HG03045 (cell line): Measurements from ENCODE around the gene TRIAP1.
"Not testable (repeated sequence)": the region's sequence is repeated elsewhere in the genome, so short reads cannot be mapped to it uniquely, and the experiment has no call there.

Experiments used
- ATAC-seq: cut with Tn5 transposase; IDR thresholded peaks from one replicate; pipeline ENCODE4 v1.9.1; 2021; ENCODE audit warnings: mild to moderate bottlenecking, moderate library complexity; ENCODE audit not compliant: unreplicated experiment

TRIAP1 gene

DNA sequence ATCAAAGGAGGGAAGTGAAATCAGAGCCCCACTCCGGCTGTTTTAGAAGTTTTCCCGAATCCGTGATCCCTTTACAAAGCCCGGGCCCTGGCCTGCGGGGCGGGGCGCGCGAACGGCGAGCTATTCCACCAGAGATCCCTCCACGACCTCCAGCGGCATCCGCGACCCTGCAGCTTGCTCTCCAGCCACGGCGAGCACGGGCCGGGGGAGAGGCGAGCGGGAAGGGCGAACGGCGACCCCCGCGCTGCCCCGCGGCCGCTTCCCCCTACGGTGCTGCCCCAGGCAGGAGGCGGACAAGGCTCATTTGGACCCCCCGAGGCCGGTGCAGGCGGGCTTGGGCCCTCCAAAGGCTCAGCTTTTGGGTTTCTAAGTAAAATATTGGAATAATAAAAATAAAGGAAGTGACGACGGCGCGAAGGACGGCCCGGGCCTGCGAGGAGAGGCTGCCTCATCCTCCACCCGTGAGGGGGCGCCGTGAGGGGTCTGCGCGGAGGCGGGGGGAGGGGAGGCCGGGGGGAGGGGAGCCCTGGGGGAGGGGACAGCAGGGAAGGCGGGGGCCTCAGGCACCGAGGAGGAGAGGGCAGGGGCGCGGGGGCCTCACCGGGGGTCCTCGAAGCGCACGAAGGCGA lies 22.8 kb upstream of the TRIAP1 start:
- ATAC-seq: peak; percentile 27

DNA sequence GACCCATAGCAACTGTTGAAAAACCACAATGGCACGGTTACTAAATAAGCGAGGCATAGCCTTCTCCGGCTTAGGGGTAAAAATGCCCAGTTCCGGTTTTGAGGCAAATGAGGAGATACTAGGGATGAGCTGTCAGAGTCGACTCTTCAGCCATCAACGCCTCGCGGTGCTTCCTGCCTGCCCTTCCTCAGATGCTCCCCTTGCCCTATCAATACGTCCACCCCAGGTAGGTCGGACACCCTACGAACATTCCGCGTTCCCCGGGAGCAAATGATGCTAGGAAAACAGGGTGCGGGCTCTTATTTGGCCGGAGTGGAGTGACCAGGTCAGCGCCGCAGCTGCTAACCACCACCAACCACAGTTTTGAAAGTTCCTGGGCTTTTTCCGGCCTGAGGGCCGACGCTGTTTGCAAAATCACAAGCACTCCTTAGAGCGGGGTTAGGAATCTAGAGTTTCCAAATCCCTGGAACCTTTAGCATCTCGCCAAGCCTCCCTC lies 22.2 kb upstream of the TRIAP1 start:
- ATAC-seq: no peak

DNA sequence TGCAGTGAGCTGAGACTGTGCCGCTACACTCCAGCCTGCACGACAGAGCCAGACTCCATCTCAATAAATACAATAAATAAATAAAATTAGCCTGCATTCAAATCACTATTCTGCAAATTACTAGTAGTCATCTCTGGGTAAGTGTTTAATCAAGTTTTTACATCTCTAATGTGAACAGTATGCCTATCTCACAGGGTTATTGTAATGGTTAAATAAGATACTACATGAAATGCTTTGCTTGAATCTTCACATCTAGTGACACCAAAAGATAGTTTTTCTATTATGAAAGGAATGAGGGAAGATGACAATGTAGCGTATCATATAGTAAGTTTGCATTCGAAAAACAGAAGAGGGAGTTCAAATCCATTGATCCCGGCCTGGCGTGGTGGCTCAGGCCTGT lies 21.3 kb upstream of the TRIAP1 start:
- ATAC-seq: no peak

DNA sequence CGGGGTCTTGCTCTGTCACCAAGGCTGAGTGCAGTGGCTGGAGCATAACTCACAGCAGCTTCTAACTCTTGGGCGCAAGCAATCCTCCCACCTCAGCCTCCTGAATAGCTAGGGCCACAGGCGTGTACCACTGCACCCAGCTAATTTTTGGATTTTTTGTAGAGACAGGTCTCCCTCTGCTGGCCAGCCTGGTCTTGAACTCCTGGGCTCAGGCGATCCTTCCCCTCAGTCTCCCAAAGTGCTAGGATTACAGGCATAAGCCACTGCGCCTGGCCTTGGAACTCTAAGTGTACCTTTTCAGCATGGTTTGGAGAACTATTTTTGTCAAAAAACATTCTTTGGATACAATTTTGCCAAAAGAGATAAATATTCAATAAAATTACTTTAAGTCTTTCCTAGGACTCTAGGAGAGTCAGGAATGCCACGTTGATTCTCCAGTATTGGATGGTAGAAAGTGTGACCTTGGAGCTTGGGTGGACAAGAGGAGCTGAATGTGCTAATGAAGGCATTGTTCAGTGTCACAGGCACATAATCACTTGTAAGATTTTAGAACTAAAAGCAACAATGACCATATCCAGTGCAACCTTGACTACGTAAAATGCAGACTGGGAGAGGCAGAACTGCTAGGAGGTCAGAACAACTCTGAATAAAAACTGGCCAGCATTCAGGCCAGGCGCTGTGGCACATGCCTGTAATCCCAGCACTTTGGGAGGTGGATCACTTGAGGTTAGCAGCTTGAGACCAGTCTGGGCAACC lies 20.6 kb upstream of the TRIAP1 start:
- ATAC-seq: no peak

DNA sequence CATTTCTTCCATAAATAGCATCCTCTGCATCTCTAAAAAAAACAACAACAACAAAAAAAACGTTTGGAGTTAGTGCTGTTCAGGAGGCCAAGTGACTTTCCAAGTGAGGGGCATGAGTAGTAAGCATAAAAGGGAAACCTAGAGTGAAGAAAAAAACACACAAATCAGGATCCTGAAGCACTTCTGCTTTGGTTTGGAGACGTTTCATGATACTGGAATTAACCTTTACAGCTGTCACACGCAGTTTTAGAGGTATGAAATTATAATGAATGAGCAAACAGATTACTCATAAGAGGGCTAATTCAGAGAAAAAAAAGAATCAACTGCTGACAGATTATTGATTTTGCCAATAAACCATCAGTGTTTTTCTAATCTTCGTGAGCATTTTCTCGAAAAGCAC lies 19.6 kb upstream of the TRIAP1 start:
- ATAC-seq: no peak

DNA sequence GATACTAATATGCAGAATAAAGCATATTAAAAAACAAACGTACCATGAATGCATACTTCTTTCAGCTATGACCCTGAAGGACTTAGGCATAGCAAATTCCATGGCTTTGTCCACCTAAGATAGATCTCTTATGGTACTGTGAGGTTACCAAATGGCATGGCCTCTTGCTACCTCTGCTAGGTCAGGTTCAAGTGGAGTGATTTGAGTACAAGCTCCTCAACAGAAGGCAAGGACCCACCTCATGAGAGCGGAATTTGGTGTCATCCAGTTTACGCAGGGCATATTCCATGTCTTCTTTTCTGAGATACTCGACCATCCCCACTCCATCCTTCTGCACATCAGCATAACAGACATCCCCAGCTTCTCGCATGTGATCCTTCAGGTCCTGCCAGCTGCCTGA lies 17.5 kb upstream of the TRIAP1 start:
- ATAC-seq: no peak

DNA sequence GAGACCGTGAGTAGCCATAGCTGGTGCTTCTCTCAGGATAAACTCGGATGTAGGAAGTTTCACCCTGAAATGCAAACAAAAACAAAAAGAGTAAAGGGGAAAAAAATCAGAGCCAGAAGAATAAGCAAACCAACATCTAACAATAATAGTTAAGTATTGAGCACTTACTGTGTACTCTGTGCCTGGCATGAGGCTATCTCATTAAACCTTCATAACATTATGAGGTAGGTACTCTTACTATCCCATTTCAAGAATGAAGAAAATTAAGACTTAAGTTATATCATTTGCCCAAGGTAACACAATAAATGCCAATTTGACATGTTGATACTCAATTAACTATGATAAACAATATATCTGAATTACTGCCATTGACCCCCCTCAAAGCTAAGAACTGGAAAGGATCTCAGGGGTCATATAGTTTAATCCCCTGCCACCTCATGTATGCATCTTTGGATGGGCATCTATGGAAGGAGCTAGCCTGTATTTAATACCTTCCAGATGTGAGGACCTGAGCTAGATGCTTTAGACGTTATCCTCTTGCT lies 16.0 kb upstream of the TRIAP1 start:
- ATAC-seq: no peak

DNA sequence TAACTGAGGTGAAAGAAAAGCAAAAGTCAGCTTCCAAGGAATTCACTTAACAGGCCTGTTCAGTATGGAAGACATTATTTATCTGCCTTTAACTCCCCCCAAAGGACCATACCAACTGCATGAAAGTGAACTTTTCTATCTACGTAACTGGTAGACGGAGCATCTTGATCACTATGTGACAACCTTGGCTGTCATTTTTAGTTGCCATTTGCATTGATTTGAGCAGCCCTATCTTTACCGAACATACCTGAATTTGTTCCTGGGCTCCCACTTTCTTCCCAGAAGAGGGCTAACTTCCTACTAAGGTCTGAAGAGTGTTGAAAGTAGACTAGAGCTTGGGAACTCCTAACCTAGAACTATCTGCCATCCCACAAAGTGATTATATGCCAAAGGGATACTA lies 14.0 kb upstream of the TRIAP1 start:
- no peak for ATAC-seq

DNA sequence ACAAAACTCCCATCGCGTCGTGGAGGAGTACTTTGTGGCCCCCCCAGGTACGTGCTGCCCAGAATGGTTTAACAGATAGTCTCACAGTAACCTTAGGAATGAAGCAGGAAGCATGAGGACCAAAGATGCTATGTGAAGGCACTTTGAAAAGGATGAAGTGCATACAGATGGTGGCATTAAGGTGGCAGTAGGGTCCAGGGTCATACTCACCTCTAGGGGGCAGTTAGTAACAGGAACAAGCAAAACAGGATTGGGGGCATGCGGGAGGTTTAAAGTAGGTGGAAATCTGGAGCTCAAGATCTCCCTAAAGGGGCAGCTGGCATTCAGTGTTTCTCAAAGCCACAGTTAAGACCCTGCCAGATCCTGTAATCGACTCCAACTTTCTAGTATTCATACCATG lies 10.9 kb upstream of the TRIAP1 start:
- no peak for ATAC-seq

DNA sequence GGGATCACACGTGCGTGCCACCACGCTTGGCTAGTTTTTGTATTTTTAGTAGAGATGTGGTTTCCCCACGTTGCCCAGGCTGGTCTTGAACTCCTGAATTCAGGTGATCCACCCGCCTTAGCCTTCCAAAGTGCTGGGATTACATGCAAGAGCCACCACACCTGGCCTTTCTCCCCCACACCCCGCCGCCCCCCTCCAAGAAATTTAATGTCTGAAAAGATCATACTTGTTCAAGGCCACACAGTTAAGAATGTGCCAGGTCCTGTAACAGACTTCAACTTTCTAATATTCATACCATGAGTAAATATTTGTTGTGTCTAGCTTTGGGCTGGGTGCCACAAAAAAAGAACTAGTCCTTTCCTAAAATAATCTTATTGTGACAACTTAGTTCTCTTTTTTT lies 9.1 kb upstream of the TRIAP1 start:
- ATAC-seq: no peak

DNA sequence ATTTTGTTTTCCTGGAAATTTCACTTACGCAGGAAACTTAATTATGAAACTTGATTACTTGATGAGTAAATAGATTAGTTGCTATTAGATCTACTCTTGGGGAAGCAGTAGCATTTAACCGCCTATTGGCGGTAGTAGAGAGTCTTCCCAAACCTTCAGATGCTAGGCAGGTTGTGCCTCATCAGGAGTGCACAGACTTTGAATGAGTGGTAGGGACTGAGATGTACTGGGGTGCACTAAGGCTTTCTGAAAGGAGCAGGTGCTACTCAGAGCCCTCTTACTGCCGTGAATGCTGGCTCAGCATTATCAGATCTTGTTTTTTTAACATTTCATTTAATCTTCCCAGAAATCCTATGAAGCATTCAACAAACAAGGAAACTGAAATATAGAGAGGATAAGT lies 7.8 kb upstream of the TRIAP1 start:
- no peak for ATAC-seq

DNA sequence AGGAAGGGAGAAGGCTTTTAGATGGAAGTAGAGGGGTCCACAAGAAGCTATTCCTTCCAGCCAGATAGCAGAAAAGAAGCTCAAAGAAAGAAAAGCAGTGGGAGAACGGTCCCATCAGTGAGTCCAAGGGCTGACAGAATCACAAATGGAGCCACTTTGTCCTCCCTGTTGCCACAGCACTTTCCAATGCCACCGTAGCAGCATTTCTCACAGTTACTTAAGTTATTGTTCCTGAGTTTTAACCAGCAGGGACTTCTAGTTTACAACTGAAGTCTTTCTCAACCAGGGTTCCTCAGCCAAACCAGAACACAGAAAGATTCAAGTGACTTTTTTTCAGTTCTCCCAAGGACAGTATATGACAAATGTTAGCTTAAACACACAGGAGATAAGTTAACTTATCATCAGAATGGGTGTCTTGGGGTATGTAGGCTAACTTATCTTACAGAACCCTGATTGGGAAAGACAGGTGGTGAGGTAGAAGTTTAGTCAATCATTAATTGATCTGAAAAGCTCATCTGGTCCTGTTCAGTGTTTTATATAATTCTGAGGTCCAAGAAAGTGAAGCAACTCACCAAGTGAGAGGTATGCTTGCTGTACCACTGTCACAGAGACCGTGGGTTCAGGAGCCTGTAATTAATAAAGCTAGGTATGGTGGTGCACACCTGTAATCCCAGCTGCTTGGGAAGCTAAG lies 7.0 kb upstream of the TRIAP1 start:
- no peak for ATAC-seq

DNA sequence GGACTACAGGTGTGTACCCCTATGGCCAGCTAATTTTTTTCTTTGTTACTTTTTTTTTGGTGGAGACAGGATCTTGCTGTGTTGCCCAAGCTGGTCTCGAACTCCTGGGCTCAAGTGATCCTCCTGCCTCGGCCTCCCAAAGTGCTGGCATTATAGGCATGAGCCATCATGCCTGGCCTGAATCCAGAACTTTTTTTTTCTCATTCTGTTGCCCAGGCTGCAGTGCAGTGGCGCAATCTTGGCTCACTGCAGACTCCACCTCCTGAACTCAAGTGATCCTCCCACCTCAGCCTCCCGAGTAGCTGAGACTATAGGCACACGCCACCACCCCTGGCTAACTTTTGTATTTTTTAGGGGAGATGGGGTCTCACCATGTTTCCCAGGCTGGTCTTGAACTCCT lies 6.3 kb upstream of the TRIAP1 start:
- not testable (repeated sequence) for ATAC-seq

DNA sequence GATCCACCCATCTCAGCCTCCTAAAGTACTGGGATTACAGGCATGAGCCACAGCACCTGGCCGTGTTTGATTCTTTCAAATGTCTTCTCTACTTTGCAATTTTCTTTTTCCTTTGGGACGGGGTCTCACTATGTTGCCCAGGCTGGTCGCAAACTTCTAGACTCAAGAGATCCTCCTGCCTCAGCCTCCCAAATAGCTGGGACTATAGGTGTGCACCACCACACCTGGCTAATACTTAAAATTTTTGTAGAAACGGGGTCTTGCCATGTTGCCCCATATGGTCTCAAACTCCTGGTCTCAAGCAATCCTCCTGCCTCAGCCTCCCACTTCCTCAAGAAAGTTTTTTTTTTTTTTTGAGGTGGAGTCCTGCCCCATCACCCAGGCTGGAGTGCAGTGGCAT lies 1.8 kb upstream of the TRIAP1 start:
- no peak for ATAC-seq

DNA sequence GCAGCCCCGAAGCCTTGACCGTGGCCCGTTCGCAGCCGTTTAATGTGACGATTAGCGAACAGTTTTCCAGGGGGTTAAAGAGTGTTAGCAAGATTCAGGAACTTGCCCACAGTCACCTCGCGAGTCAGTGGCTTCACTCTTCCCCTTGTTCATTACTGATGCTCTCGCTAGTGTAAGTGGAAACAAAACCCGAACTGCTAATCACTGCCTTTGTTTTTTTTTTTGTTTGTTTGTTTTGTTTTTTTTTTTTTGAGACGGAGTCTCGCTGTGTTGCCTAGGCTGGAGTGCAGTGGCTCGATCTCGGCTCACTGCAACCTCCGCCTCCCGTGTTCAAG lies 627 bp upstream of the TRIAP1 start:
- ATAC-seq: not testable (repeated sequence)

DNA sequence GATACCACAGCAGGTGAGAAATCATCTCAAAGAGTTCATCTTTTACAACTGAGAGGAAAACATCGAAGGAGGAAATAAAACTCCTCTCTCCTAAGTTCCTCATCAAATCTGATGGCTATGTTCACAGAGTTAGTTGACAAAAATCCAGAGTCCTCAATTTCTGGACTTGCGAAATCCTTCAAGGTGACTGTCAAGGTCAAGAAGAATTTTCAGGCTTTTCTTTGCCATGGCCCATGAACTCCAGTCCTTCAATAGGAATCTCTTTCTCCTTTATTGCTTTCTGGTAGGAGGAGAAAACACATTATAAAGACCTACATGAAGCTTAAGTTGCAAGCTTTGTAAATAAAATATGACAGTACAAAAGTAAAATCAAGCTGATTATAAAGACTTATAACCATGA lies 1.5 kb downstream of the TRIAP1 start:
- no peak for ATAC-seq

DNA sequence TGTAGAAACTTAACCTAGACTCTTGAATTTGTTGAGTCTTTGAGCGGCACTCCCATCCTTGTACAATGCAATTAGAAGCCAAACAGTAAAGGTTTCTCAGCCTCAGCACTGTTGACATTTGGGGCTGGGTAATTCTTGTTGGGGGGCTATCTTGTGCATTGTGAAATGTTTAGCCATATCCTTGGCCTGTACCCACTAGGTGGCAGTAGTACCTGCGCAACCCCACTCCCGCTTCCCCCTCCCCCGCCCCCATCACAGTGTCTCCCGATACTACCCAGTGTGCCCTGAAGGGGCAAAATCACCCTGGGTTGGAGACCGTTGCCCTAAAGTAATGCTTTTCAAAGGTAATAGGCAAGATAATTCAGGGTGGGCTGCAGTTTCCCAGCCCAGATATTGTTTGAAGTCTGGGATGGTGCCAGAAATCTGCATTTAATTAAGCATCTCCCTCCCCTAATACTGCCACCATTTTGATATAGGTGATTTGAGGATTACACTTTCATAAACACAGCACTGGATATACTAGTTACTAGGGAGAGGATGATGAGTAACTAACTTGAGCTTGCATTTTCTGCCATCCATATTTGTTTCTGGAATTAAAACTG lies 6.4 kb downstream of the TRIAP1 start:
- no peak for ATAC-seq

DNA sequence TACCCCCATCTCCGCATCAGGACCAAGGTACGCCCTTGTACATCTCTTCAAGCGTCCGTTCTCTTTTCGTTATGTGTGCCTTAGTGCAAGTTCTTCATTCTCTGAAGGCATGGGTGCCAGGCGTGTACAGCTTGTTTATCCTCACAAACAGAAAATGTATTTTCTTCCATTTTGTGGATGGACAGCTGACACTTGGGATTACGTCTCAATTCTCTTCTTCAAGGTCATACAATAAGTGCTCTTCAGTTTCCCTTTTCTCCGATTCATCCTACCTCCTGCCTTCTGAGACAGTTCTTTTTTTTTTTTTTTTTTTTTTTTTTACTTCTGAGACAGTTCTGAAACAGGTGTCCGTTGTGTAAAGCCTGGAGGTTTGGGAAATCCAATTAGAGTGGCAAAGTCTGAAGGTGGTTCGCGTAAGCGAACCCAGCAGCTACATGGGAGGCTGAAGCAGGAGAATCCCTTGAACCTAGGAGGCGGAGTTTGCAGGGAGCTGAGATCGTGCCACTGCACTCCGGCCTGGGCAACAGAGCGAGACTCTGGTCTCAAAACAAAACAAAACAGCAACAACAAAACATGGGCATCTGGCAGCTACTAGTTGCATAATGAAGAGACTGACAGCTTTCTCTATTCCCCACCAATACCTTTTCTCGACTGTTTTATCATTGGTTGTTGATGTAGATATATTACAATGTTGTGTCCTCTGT lies 7.5 kb downstream of the TRIAP1 start:
- no peak for ATAC-seq

DNA sequence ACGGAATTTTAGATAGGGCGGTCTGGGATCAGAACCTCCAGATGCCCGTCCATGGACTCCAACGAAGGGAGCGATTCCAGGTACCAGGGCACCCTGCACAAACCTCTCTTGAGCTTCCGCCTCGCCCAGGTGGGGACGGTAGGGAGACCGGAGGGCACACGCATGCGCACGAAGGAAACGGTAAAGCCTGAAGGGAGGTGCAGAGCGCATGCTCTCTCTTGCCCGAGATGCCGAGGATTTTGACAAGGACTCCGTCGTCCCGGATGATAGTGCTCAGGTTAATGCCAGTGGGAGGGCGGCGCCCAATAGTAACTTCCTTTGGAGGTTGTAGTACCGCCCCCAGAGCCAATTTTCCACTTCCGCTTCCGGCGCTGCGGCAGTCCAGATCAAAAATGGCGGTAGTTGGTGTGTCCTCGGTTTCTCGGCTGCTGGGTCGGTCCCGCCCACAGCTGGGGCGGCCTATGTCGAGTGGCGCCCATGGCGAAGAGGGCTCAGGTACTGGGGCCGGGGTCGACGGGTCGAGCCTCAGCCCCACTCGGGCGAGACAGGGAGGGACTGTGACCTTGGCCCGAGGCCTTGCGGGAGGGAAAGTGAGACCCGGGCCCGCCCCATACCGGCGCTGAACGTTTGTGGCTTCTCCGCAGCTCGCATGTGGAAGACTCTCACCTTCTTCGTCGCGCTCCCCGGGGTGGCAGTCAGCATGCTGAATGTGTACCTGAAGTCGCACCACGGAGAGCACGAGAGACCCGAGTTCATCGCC lies 8.3 kb downstream of the TRIAP1 start, which contains the start of gene COX6A1:
Gene COX6A1, plus strand, starts transcription at position 379 of the 760 bp plus-strand sequence. Its CDS starts 14 bp downstream, at position 393.
- ATAC-seq: peak; percentile 93
